HepG2 (cell line): ENCODE measurements around the gene ZNF669. TPM values are rescaled to one million over a fixed set of nuclear protein-coding genes. Genes with fewer than 3 reads are reported as not detected.

Experiments
- ATAC-seq: fragments of 200-7000 bp; cut with Tn5 transposase; 3 replicates; pipeline ENCODE4 v1.9.1; 2020; ENCODE audit warnings: mild to moderate bottlenecking, moderate library complexity
- BruUV-seq: library from RNA; stranded (reverse); fragments of 400-500 nt; replicated peaks from 2 replicates; lab custom pipeline; 2021; lab: Mats Ljungman, UMichigan
- CTCF ChIA-PET: fragments of 300-600 bp; formaldehyde crosslinking; extraction: SDS; loops from one replicate; lab custom pipeline; 2021; ENCODE audit warnings: low total read pairs, inconsistent platforms, low intra/inter-chr PET ratio; lab: Yijun Ruan, JAX
- POLR2A ChIA-PET: fragments of 350-600 bp; sonication (Branson Sonifier 250); formaldehyde crosslinking; loops from one replicate; lab custom pipeline; 2020; ENCODE audit warnings: antibody characterized with exemption, inconsistent platforms; lab: Yijun Ruan, JAX
- DNase-seq: peaks from one replicate; pipeline ENCODE4 v3.0.0-alpha.2; 2015; ENCODE audit warnings: low spot score
- FAIRE-seq: peaks from 3 replicates; lab custom pipeline; 2011; peaks lifted over from hg19 to GRCh38; lab: Jason Lieb, UNC
- H2AFZ ChIP-seq: one replicate; pipeline ENCODE4 v1.6.1; 2011; ENCODE audit warnings: low read length, inconsistent platforms
- H3K27ac ChIP-seq: fragments of 300-600 bp; 3 replicates; pipeline ENCODE4 v1.8.0; 2011; ENCODE audit warnings: mixed run types, mild to moderate bottlenecking, mixed read lengths, low read length, inconsistent platforms; ENCODE audit not compliant: insufficient read depth; ENCODE audit errors: extremely low read length
- H3K27me3 ChIP-seq, 2 experiments: fragments of 200-600 bp in 1 of 2; 2 replicates in 1 of 2; 3 replicates in 1 of 2; pipeline versions ENCODE4 v1.6.0 to v1.8.0; 2011; ENCODE audit warnings: low read length in 2 of 2, mild to moderate bottlenecking in 2 of 2, moderate library complexity in 2 of 2, inconsistent platforms in 1 of 2; ENCODE audit not compliant: insufficient read depth in 2 of 2, control insufficient read depth in 1 of 2
- H3K36me3 ChIP-seq, 2 experiments: fragments of 200-600 bp in 1 of 2; replicated peaks in 1 of 2; 2 replicates in 1 of 2; 3 replicates in 1 of 2; pipeline versions ENCODE4 v1.5.1 to v1.8.0; 2011; ENCODE audit warnings: low read length in 2 of 2, inconsistent platforms in 1 of 2; ENCODE audit not compliant: insufficient read depth in 2 of 2, control insufficient read depth in 1 of 2
- H3K4me1 ChIP-seq: 2 replicates; pipeline ENCODE4 v1.5.1; 2012; ENCODE audit warnings: low read length, inconsistent platforms; ENCODE audit not compliant: insufficient read depth
- H3K4me2 ChIP-seq: 2 replicates; pipeline ENCODE4 v1.6.0; 2011; ENCODE audit warnings: low read depth, low read length, inconsistent platforms
- H3K4me3 ChIP-seq, 3 experiments: fragments of 200-600 bp in 1 of 3; sonication (generic), shearing (Covaris generic) in 1 of 3; replicated peaks in 1 of 3; 2 replicates each; pipeline ENCODE4 v1.5.1; 2011 to 2016; ENCODE audit warnings: low read length in 3 of 3, inconsistent platforms in 2 of 3, low read depth in 2 of 3, mild to moderate bottlenecking in 2 of 3, control low read depth in 1 of 3, mixed read lengths in 1 of 3; ENCODE audit not compliant: insufficient read depth in 1 of 3
- H3K79me2 ChIP-seq: one replicate; pipeline ENCODE4 v1.6.1; 2011; ENCODE audit warnings: low read length, inconsistent platforms; ENCODE audit not compliant: insufficient read depth
- H3K9ac ChIP-seq: 2 replicates; pipeline ENCODE4 v1.6.0; 2011; ENCODE audit warnings: mild to moderate bottlenecking, low read depth, low read length, inconsistent platforms; ENCODE audit not compliant: insufficient read depth
- H3K9me3 ChIP-seq: 2 replicates; pipeline ENCODE4 v1.5.1; 2012; ENCODE audit warnings: mild to moderate bottlenecking, low read length
- H4K20me1 ChIP-seq: 2 replicates; pipeline ENCODE4 v1.6.0; 2011; ENCODE audit warnings: inconsistent platforms, mild to moderate bottlenecking, low read length, moderate library complexity; ENCODE audit not compliant: insufficient read depth
- AHR ChIP-seq: IDR thresholded peaks from 2 replicates; pipeline ENCODE4 v1.6.1; 2018; ENCODE audit warnings: missing genetic modification reagents, missing compliant biosample characterization
- ATRX ChIP-seq: sonication (generic); formaldehyde crosslinking; IDR thresholded peaks from 2 replicates; pipeline ENCODE4 v1.4.0; 2020; ENCODE audit warnings: missing genetic modification reagents, borderline replicate concordance
- KAT7 ChIP-seq: IDR thresholded peaks from 2 replicates; pipeline ENCODE4 v1.6.1; 2018; ENCODE audit warnings: borderline replicate concordance, missing compliant biosample characterization
- KLF12 ChIP-seq: sonication (generic); formaldehyde crosslinking; IDR thresholded peaks from 2 replicates; pipeline ENCODE4 v1.4.0; 2020; ENCODE audit warnings: missing genetic modification reagents, borderline replicate concordance
- NAIF1 ChIP-seq: sonication (generic); formaldehyde crosslinking; IDR thresholded peaks from 2 replicates; pipeline ENCODE4 v1.5.0; 2020; ENCODE audit warnings: mild to moderate bottlenecking, missing genetic modification reagents, borderline replicate concordance
- NR2C2 ChIP-seq: sonication (generic); formaldehyde crosslinking; IDR thresholded peaks from 2 replicates; pipeline ENCODE4 v1.4.0; 2020; ENCODE audit warnings: missing genetic modification reagents, mild to moderate bottlenecking, moderate library complexity, borderline replicate concordance
- SIX1 ChIP-seq: sonication (generic); formaldehyde crosslinking; IDR thresholded peaks from 2 replicates; pipeline ENCODE4 v1.4.0; 2020; ENCODE audit warnings: missing genetic modification reagents, borderline replicate concordance
- SIX4 ChIP-seq: sonication (generic); formaldehyde crosslinking; IDR thresholded peaks from 2 replicates; pipeline ENCODE4 v1.4.0; 2020; ENCODE audit warnings: missing genetic modification reagents
- SMAD9 ChIP-seq: sonication (generic); formaldehyde crosslinking; IDR thresholded peaks from 2 replicates; pipeline ENCODE4 v1.5.1; 2020; ENCODE audit warnings: mild to moderate bottlenecking, missing genetic modification reagents
- TEAD3 ChIP-seq: optimal IDR thresholded peaks from 2 replicates; pipeline ENCODE3; 2016; ENCODE audit warnings: borderline replicate concordance
- ZBTB38 ChIP-seq: sonication (generic); formaldehyde crosslinking; IDR thresholded peaks from 2 replicates; pipeline ENCODE4 v1.5.1; 2020; ENCODE audit warnings: mild to moderate bottlenecking, missing genetic modification reagents
- ZFP36L1 ChIP-seq: sonication (generic); formaldehyde crosslinking; IDR thresholded peaks from 2 replicates; pipeline ENCODE4 v1.8.0; 2022; ENCODE audit warnings: mild to moderate bottlenecking, missing genetic modification reagents, moderate library complexity
- ZNF333 ChIP-seq: sonication (generic); formaldehyde crosslinking; IDR thresholded peaks from 2 replicates; pipeline ENCODE4 v1.4.0; 2020; ENCODE audit warnings: mild to moderate bottlenecking, missing genetic modification reagents, borderline replicate concordance
- ZNF83 ChIP-seq: sonication (generic); formaldehyde crosslinking; IDR thresholded peaks from 2 replicates; pipeline ENCODE4 v1.4.0; 2020; ENCODE audit warnings: missing genetic modification reagents, mild to moderate bottlenecking, borderline replicate concordance
- WGBS: methylation state at CpG from one replicate; pipeline ENCODE4 v1.1.6; 2017; ENCODE audit warnings: low lambda C conversion rate; 5-methylcytosine and 5-hydroxymethylcytosine counted together
- in situ Hi-C: cut with HindIII; loops from 2 replicates; pipeline ENCODE4 v1.10.0; 2017; ENCODE audit warnings: low pct_unique_long_range_greater_than_20kb; ENCODE audit not compliant: extremely low pct_ligation_motif_present
- intact Hi-C: fragments of 100-400 bp; cut with micrococcal nuclease; formaldehyde crosslinking; loops from one replicate; pipeline ENCODE4 v1.10.0; 2022; ENCODE audit not compliant: unreplicated experiment
- polyA plus RNA-seq, 8 experiments: library from polyadenylated mRNA; depleted of rRNA in 3 of 8; stranded (reverse) in 7 of 8; unstranded in 1 of 8; fragments of >200 nt; fragmentation: Illumina TruSeq in 4 of 8; extraction: Trizol in 4 of 8; gene quantifications; 2 replicates each; pipeline versions ENCODE4 v1.2.1 to v1.2.3, GENCODE V29; 2011 to 2016; ENCODE audit warnings: low read depth in 4 of 8, missing spikeins in 1 of 8, mixed read lengths in 1 of 8; ENCODE audit not compliant: insufficient read depth in 1 of 8
- total RNA-seq, 5 experiments: library from RNA; depleted of rRNA; stranded (reverse); fragments of >200 nt; fragmentation: Illumina TruSeq; extraction: Trizol; gene quantifications; 2 replicates each; pipeline ENCODE4 v1.2.3, GENCODE V29; 2016; ENCODE audit warnings: low read depth in 1 of 5
- TF ChIP-seq, protein P1 (sequence below): sonication (generic); formaldehyde crosslinking; IDR thresholded peaks from 2 replicates; pipeline ENCODE4 v1.4.0; 2020; ENCODE audit warnings: low read depth, missing genetic modification reagents

The ZNF669 gene
- total and polyA plus RNA-seq, 2 of the 13 experiments (the other 11 are each of a cell fraction or from before 2014, with no cell fraction given), result 3.1 to 14.6 TPM

- CTCF ChIA-PET, result no interaction called here
- intact Hi-C loops, result loop anchor here (1.0 kb wide), 1 partner anchor 27 kb away; the partner anchor contains the start of gene ZNF670
- no peak overlapping the region for H2AFZ ChIP-seq
Observed at GRCh38 chr1:247104965-247105364, 809 bp upstream of the ZNF669 start.

GRCh38 chr1:247102381-247102780, 1.8 kb downstream of the ZNF669 start:
- ChIA-PET CTCF (no interaction called here), POLR2A (no interaction called here)
- in situ Hi-C loops (loop anchor here (10.0 kb wide), 1 partner anchor 168 kb away; the partner anchor contains the start of gene AHCTF1), intact Hi-C loops (no loop called here)
- no peaks in the 10 kb centered on the region for H3K27me3 ChIP-seq
- peak overlapping the region in 1 of 3 experiments; percentile 96; a peak in 2 of 6 replicates for H3K4me3 ChIP-seq
- FAIRE-seq (no peak), DNase-seq (no peak), ATAC-seq (no peak)
- H3K9me3 ChIP-seq, result no peaks in the 10 kb centered on the region; the same call in 1 of the 2 replicates
- no peak overlapping the region for H3K9ac ChIP-seq
- WGBS, result 100% methylated on average over 1 of the region's 1 CpG
- H3K4me1 ChIP-seq, result peaks cover 23% of the 10 kb centered on the region
- peaks cover 8% of the 10 kb centered on the region; the same call in 1 of the 2 replicates for H4K20me1 ChIP-seq
- H3K27ac ChIP-seq, result no peak overlapping the region
- H3K4me2 ChIP-seq, result peak overlapping the region; percentile 87
- no TSS peak for BruUV-seq
- peaks cover 21% of the 10 kb centered on the region for H3K79me2 ChIP-seq
- H3K36me3 ChIP-seq, result peaks cover 0 to 23% of the 10 kb centered on the region in 2 experiments; a peak in 3 of 5 replicates
- H2AFZ ChIP-seq, result no peak overlapping the region
- TF ChIP-seq KLF12 (CRISPR knock-in tag) (no peak), TEAD3 (CRISPR knock-in tag) (no peak), SIX4 (CRISPR knock-in tag) (no peak), ZNF83 (CRISPR knock-in tag) (no peak), KAT7 (CRISPR knock-in tag) (no peak), ATRX (CRISPR knock-in tag) (no peak), SMAD9 (CRISPR knock-in tag) (no peak), NAIF1 (CRISPR knock-in tag) (no peak), NR2C2 (CRISPR knock-in tag) (no peak), ZNF333 (CRISPR knock-in tag) (no peak), AHR (no peak), ZFP36L1 (no peak)
- TF ChIP-seq, protein P1, sequence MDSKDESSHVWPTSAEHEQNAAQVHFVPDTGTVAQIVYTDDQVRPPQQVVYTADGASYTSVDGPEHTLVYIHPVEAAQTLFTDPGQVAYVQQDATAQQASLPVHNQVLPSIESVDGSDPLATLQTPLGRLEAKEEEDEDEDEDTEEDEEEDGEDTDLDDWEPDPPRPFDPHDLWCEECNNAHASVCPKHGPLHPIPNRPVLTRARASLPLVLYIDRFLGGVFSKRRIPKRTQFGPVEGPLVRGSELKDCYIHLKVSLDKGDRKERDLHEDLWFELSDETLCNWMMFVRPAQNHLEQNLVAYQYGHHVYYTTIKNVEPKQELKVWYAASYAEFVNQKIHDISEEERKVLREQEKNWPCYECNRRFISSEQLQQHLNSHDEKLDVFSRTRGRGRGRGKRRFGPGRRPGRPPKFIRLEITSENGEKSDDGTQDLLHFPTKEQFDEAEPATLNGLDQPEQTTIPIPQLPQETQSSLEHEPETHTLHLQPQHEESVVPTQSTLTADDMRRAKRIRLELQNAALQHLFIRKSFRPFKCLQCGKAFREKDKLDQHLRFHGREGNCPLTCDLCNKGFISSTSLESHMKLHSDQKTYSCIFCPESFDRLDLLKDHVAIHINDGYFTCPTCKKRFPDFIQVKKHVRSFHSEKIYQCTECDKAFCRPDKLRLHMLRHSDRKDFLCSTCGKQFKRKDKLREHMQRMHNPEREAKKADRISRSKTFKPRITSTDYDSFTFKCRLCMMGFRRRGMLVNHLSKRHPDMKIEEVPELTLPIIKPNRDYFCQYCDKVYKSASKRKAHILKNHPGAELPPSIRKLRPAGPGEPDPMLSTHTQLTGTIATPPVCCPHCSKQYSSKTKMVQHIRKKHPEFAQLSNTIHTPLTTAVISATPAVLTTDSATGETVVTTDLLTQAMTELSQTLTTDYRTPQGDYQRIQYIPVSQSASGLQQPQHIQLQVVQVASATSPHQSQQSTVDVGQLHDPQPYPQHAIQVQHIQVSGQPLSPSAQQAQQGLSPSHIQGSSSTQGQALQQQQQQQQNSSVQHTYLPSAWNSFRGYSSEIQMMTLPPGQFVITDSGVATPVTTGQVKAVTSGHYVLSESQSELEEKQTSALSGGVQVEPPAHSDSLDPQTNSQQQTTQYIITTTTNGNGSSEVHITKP, result no peak

More at GRCh38 chr1:247104965-247105364, 809 bp upstream of the ZNF669 start:
- Histone ChIP-seq H3K9me3 (no peaks in the 10 kb centered on the region; the same call in 1 of the 2 replicates), H4K20me1 (peaks cover 8% of the 10 kb centered on the region; the same call in 1 of the 2 replicates), H3K27ac (peak overlapping the region; percentile 97), H3K4me1 (peaks cover 23% of the 10 kb centered on the region), H3K36me3 (peaks cover 0 to 23% of the 10 kb centered on the region in 2 experiments; a peak in 3 of 5 replicates), H3K79me2 (peaks cover 21% of the 10 kb centered on the region), H3K4me2 (peak overlapping the region; percentile 87), H3K27me3 (no peaks in the 10 kb centered on the region), H3K9ac (peak overlapping the region; percentile 95; the same call in 1 of the 2 replicates), H3K4me3 (peak overlapping the region; percentile 0 to 100 (median 96); a peak in 3 of 6 replicates)
- TF ChIP-seq ZBTB38 (peak; percentile 86), SIX1 (no peak)
- ATAC-seq (no peak), DNase-seq (no peak), FAIRE-seq (no peak)
- POLR2A ChIA-PET, result interaction anchor here (0.6 kb wide), 1 partner anchor 19 kb away, joined by 4 read pairs; no protein-coding TSS in a partner anchor
- no TSS peak for BruUV-seq
- 97% methylated on average over 13 of the region's 13 CpGs for WGBS
- in situ Hi-C loops, result loop anchor here (10.0 kb wide), 1 partner anchor 170 kb away; the partner anchor contains the start of gene AHCTF1
